D721Med (cell line): ENCODE data around the gene SPATS2L.

ENCODE experiments used
- DNase-seq: peaks from one replicate; pipeline ENCODE4 v3.0.0; 2011; ENCODE audit warnings: low spot score; ENCODE audit not compliant: insufficient read length
- FAIRE-seq: peaks from 2 replicates; lab custom pipeline; 2011; peaks lifted over from hg19 to GRCh38; lab: Jason Lieb, UNC
- TF ChIP-seq, protein P1 (sequence below): IDR thresholded peaks from 2 replicates; pipeline ENCODE4 v1.5.1; 2012; ENCODE audit warnings: mild to moderate bottlenecking, control low read depth; ENCODE audit not compliant: insufficient read depth; ENCODE audit errors: missing control alignments

SPATS2L gene

DNA sequence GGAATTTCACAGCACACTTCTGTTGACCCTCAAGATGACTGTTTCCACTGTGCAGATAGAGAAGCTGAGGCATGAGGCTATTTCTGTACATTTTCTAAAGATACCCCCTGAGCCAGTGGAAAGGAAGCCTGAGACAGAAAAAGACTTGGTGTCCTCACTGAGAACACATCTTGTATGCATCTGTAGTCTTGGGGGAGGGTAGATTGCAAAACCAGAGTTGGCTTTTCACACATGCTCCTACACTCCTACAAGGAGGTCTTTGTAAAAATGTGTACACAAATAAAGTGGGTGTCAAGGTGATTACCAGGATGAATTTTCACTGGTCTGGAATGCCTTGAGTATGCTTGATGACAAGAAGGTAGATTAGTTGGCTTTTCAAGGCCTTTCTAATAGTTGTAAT is 105.3 kb downstream of the SPATS2L start:
- DNase-seq = no peak
- FAIRE-seq = no peak
- TF ChIP-seq, protein P1, sequence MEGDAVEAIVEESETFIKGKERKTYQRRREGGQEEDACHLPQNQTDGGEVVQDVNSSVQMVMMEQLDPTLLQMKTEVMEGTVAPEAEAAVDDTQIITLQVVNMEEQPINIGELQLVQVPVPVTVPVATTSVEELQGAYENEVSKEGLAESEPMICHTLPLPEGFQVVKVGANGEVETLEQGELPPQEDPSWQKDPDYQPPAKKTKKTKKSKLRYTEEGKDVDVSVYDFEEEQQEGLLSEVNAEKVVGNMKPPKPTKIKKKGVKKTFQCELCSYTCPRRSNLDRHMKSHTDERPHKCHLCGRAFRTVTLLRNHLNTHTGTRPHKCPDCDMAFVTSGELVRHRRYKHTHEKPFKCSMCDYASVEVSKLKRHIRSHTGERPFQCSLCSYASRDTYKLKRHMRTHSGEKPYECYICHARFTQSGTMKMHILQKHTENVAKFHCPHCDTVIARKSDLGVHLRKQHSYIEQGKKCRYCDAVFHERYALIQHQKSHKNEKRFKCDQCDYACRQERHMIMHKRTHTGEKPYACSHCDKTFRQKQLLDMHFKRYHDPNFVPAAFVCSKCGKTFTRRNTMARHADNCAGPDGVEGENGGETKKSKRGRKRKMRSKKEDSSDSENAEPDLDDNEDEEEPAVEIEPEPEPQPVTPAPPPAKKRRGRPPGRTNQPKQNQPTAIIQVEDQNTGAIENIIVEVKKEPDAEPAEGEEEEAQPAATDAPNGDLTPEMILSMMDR = no peak

DNA sequence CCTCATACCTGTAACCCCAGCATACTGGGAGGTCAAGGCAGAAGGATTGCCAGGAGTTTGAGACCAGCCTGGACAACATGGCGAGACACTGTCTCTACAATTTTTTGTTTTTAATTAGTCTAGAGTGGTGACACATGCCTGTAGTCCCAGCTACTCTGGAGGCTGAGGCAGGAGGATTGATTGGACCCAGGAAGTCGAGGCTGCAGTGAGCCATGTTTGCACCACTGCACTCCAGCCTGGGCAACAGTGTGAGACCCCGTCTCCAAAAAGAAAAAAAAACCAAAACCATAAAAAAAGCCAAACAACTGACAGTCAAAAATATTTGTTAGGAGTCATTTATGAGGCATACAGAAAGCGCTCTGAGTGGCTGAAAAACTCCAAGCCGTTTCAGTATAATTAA is 107.9 kb downstream of the SPATS2L start:
- FAIRE-seq = no peak
- no peak for DNase-seq
- TF ChIP-seq, protein P1 = no peak

DNA sequence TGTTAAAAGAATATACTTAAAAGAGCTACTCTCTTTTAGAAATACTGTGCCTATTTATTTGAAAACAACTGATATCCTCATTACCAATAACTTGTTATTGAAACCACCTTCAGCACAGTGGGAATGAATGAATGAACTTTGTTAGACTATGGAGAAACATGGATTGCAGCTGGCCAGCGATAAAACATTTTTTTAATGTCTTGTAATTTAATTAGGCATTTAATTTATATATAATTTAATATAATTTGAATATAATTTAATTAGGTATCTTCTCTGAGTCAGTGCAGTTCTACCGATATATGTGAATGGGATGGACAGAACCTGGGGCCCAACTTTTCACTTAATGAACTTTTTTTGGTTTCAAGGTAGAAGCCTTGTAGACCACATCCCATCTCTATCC is 109.0 kb downstream of the SPATS2L start:
- TF ChIP-seq, protein P1 = no peak
- FAIRE-seq (no peak), DNase-seq (no peak)

DNA sequence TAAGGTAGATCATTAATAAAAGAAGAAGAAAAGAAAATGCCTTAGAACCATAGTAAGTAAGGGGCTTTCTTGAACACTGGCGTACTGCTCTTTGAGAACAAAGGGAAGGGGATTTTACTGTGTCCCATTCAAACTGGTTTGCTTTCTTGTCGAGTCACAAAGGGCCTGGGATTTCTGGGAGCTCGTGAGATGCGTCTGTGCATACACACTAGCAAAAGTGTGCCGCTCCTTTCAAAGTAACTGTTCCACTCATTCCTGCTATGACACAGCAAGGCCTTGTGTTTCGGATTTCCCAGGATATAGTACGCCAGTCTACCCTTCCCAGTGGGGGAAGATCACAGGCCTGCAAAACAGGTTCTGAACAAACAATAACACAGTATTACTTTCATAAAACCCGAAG is 110.4 kb downstream of the SPATS2L start:
- TF ChIP-seq, protein P1 = no peak
- no peak for DNase-seq
- no peak for FAIRE-seq

DNA sequence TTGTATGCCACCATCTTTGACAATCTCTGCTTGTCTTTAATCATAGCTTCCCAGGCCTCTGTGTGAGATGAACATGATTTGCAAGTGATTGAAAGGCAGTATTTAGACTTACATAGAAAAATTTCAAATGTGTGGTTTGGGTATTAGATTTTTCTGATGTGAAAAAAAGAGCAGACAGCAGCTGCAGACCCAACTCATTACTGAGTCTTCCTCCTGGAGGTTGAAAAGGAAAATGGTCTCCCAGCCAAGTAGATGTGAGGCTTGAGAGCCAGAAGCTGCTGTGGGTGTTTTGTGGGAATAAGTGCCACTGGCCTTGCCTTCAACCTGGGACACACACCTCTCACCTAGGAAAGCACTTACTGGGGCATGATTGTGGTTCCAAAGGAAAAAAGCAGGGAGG is 110.9 kb downstream of the SPATS2L start:
- DNase-seq (no peak), FAIRE-seq (no peak)
- TF ChIP-seq, protein P1 = no peak

DNA sequence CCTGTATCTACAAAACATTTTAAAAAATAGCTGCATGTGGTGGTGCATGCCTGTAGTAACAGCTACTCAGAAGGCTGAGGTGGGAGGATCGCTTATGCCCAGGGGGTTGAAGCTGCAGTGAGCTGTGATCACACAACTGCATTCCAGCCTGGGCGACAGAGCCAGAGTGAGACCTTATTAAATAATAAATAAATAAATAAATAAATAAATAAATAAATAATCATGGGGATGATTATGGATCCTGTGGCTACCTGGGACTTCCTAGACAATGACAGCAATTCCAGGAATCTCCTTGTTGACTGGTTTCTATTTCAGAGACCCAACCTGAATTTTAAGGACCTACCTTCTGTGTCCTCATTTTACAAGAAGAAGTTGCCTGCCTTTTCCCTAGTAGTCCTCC is 111.9 kb downstream of the SPATS2L start:
- DNase-seq (no peak), FAIRE-seq (no peak)
- TF ChIP-seq, protein P1 = no peak

DNA sequence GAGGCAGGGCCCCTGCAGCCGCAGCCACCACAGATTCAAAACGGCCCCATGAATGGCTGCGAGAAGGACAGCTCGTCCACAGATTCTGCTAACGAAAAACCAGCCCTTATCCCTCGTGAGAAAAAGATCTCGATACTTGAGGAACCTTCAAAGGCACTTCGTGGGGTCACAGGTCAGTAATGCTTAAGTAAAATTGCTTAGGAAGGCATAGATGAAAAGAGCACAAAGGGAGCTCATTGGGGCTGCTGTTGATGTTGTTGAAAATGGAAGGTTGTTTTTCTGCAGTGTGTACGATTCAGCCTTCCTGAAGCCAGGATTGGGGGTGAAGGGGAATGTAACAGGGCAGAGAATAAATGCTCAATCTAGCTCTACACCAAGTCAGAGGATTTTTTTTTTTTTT is 112.8 kb downstream of the SPATS2L start:
- TF ChIP-seq, protein P1 = no peak
- DNase-seq (no peak), FAIRE-seq (no peak)
